Measurements from ENCODE around the gene MYBPC3. TPM values are rescaled to one million over a fixed set of nuclear protein-coding genes. Genes with fewer than 3 reads are reported as not detected.

MYBPC3 gene
- total RNA-seq, 4 donors from 2014 or later: not detected

DNA sequence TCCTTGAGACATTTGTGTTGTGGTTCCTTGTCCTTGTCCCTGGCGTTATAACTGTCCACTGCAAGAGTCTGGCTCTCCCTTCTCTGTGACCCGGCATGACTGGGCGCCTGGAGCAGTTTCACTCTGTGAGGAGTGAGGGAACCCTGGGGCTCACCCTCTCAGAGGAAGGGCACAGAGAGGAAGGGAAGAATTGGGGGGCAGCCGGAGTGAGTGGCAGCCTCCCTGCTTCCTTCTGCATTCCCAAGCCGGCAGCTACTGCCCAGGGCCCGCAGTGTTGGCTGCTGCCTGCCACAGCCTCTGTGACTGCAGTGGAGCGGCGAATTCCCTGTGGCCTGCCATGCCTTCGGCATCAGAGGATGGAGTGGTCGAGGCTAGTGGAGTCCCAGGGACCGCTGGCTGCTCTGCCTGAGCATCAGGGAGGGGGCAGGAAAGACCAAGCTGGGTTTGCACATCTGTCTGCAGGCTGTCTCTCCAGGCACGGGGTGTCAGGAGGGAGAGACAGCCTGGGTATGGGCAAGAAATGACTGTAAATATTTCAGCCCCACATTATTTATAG lies 23.0 kb downstream of the MYBPC3 start:
- Histone ChIP-seq H3K27ac (no peak overlapping the region), H3K9me3 (no peaks in the 10 kb centered on the region), H3K36me3 (peaks cover 0 to 39% (median 6%) of the 10 kb centered on the region in 4 donors), H3K4me3 (no peak overlapping the region), H3K4me1 (peaks cover 0 to 20% (median 12%) of the 10 kb centered on the region in 4 donors), H3K27me3 (no peaks in the 10 kb centered on the region)
- intact Hi-C loops (cut with DNase I; ENCODE audit: low total_unique reads) (no loop called here), in situ Hi-C loops (cut with MboI; ENCODE audit: low pct_ligation_motif_present in 1 of 4, low pct_unique_long_range_greater_than_20kb in 1 of 4, low sequenced_read_pairs in 3 of 4) (no loop called here)
- 86% methylated on average over 12 of the region's 12 CpGs; no CpG with 5 or more reads in 1 of the 2 donors for WGBS, 2 donors (ENCODE audit: low coverage in 1 of 2)
- TF ChIP-seq POLR2A (IDR thresholded peaks at IDR 0.05) (no peak), POLR2AphosphoS5 (IDR thresholded peaks at IDR 0.05) (no peak), EP300 (IDR thresholded peaks at IDR 0.05; ENCODE audit: low read depth) (no peak), CTCF (IDR thresholded peaks at IDR 0.05) (no peak)
- DNase-seq: no peak

DNA sequence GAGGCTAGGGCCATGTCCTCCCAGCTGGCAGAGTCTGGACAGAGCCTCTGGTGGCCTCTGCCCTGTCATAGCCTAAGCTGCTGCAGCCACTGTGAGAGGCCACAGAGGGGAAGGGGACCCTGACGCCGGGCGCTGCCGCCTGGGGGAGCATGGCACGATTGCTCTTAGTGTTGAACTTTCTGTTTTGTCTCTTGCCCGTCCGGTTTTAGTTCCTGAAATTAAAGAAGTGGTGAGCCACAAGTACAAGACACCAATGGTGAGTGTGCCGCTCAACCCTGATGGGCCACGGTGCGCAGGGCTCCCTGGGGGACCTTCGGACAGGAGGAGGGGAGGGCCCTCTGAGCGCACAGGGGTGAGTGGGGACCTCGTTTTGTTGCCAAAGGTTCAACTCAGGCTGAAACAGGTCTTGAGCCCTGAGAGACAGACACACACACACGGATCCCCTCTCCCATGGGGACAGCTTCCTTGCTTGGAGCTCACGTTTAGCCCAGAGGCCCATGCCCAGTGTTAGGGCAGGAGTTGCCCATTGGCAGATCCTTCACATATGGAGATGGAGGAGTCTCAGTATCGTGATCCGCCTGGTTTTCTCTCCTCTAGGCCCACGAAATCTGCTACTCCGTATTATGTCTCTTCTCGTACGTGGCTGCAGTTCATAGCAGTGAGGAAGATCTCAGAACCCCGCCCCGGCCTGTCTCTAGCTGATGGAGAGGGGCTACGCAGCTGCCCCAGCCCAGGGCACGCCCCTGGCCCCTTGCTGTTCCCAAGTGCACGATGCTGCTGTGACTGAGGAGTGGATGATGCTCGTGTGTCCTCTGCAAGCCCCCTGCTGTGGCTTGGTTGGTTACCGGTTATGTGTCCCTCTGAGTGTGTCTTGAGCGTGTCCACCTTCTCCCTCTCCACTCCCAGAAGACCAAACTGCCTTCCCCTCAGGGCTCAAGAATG lies 23.8 kb downstream of the MYBPC3 start:
- Histone ChIP-seq H3K27me3 (no peaks in the 10 kb centered on the region), H3K36me3 (peaks cover 0 to 39% (median 8%) of the 10 kb centered on the region in 4 donors), H3K4me3 (no peak overlapping the region), H3K27ac (no peak overlapping the region), H3K4me1 (peaks cover 0 to 20% (median 12%) of the 10 kb centered on the region in 4 donors), H3K9me3 (no peaks in the 10 kb centered on the region)
- intact Hi-C loops (cut with DNase I; ENCODE audit: low total_unique reads): no loop called here
- no peak for DNase-seq
- TF ChIP-seq POLR2AphosphoS5 (IDR thresholded peaks at IDR 0.05): no peak
- no peak for TF ChIP-seq POLR2A (IDR thresholded peaks at IDR 0.05)
- TF ChIP-seq EP300 (IDR thresholded peaks at IDR 0.05; ENCODE audit: low read depth): no peak
- TF ChIP-seq CTCF (IDR thresholded peaks at IDR 0.05): no peak
- 84 to 100% methylated on average over 7 to 29 of the region's 29 CpGs for WGBS, 2 donors (ENCODE audit: low coverage in 1 of 2)
- in situ Hi-C loops (cut with MboI; ENCODE audit: low pct_ligation_motif_present in 1 of 4, low pct_unique_long_range_greater_than_20kb in 1 of 4, low sequenced_read_pairs in 3 of 4): no loop called here

DNA sequence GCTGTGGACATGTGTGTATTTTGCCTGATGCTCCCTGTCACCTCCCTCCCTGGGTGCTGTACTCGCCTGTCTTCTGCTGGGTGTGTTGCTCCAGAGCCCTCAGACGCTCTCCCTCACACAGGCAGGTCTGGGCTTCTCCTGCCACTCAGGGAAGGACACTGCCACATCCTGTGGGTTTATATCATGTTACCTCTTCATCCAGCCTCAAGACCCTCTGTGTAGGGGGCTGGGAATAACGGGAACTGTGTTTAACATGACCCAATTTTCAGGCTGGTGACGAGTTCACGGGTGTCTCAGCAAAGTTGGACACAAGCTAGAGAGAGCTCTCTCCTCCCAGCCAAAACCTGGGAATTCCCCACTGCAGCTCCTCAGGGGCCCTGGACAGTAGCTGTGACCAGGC lies 24.6 kb downstream of the MYBPC3 start:
- no peak overlapping the region for H3K27ac ChIP-seq
- intact Hi-C loops (cut with DNase I; ENCODE audit: low total_unique reads) (no loop called here), in situ Hi-C loops (cut with MboI; ENCODE audit: low pct_ligation_motif_present in 1 of 4, low pct_unique_long_range_greater_than_20kb in 1 of 4, low sequenced_read_pairs in 3 of 4) (no loop called here)
- TF ChIP-seq POLR2A (IDR thresholded peaks at IDR 0.05): no peak
- TF ChIP-seq EP300 (IDR thresholded peaks at IDR 0.05; ENCODE audit: low read depth): no peak
- no peak for TF ChIP-seq CTCF (IDR thresholded peaks at IDR 0.05)
- no peak for TF ChIP-seq POLR2AphosphoS5 (IDR thresholded peaks at IDR 0.05)
- DNase-seq: no peak
- 96% methylated on average over 5 of the region's 5 CpGs; no CpG with 5 or more reads in 1 of the 2 donors for WGBS, 2 donors (ENCODE audit: low coverage in 1 of 2)
- H3K27me3 ChIP-seq: no peaks in the 10 kb centered on the region
- H3K36me3 ChIP-seq: peaks cover 0 to 39% (median 8%) of the 10 kb centered on the region in 4 donors
- H3K9me3 ChIP-seq: no peaks in the 10 kb centered on the region
- H3K4me3 ChIP-seq: no peak overlapping the region
- peaks cover 0 to 20% (median 12%) of the 10 kb centered on the region in 4 donors for H3K4me1 ChIP-seq

GRCh38 chr11:47327025-47327424 lies 25.5 kb downstream of the MYBPC3 start:
- no peak overlapping the region for H3K4me3 ChIP-seq
- no peaks in the 10 kb centered on the region for H3K27me3 ChIP-seq
- 82 to 93% methylated on average over 2 to 13 of the region's 13 CpGs for WGBS, 2 donors (ENCODE audit: low coverage in 1 of 2)
- H3K9me3 ChIP-seq: no peaks in the 10 kb centered on the region
- intact Hi-C loops (cut with DNase I; ENCODE audit: low total_unique reads) (no loop called here), in situ Hi-C loops (cut with MboI; ENCODE audit: low pct_ligation_motif_present in 1 of 4, low pct_unique_long_range_greater_than_20kb in 1 of 4, low sequenced_read_pairs in 3 of 4) (no loop called here)
- peaks cover 0 to 17% (median 10%) of the 10 kb centered on the region in 4 donors for H3K4me1 ChIP-seq
- no peak for TF ChIP-seq POLR2AphosphoS5 (IDR thresholded peaks at IDR 0.05)
- TF ChIP-seq EP300 (IDR thresholded peaks at IDR 0.05; ENCODE audit: low read depth): no peak
- TF ChIP-seq CTCF (IDR thresholded peaks at IDR 0.05): no peak
- no peak for TF ChIP-seq POLR2A (IDR thresholded peaks at IDR 0.05)
- H3K36me3 ChIP-seq: peaks cover 0 to 40% (median 10%) of the 10 kb centered on the region in 4 donors
- H3K27ac ChIP-seq: no peak overlapping the region
- DNase-seq: no peak
